HG03565 (cell line): ENCODE data around the gene AQP12B.
"Not testable (repeated sequence)": the region's sequence is repeated elsewhere in the genome, so short reads cannot be mapped to it uniquely, and the experiment has no call there.

Experiments used
- ATAC-seq: cut with Tn5 transposase; IDR thresholded peaks from one replicate; pipeline ENCODE4 v1.9.1; 2021; ENCODE audit warnings: mild to moderate bottlenecking, moderate library complexity; ENCODE audit not compliant: unreplicated experiment

The AQP12B gene

DNA sequence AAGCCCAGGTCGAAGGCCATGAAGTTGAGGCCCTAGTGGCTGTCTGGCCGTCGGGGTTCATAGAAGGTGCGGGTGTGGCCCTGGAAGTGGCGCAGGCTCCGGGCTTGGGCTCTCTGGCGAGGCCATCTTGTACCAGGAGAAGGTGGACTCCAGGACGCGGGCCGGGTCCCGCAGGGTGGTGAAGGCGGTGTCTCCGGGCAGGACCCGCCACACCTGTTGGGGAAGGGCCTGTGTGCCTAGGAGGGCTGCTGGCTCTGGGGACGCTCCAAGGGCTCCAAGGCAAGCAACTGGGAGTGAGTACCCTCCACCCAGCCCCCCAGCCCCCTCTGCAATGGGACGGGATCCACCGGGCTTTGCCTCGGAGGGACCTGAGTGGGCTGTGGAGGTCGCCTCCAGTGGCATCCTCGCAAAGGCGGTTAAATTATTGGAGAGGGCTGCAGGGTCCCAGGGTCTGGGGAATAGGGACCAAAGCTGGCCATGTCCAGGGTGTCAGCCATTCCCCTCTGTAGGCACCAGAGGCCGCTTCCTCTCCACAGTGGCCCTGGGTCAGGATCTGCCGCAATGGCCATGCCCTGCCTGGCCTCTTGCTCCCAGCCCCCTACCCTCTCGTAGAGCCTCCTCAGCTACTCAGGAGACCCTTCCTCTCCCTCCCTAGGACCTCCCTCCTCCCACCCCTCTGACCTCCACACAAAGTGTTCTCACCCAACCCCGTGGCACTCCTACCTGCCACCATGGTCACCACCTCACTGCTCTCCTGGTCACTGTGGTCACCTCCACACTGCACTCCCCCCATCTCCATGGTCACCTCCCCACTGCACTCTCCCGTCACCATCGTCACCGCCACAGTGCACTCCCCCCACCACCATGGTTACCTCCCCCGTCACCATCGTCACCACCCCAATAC lies 19.3 kb upstream of the AQP12B start:
- ATAC-seq, result no peak

GRCh38 chr2:240701091-240701735 lies 18.5 kb upstream of the AQP12B start:
- no peak for ATAC-seq

- not testable (repeated sequence) for ATAC-seq
These were observed 17.9 kb upstream of the AQP12B start for GRCh38 chr2:240700616-240701015.

DNA sequence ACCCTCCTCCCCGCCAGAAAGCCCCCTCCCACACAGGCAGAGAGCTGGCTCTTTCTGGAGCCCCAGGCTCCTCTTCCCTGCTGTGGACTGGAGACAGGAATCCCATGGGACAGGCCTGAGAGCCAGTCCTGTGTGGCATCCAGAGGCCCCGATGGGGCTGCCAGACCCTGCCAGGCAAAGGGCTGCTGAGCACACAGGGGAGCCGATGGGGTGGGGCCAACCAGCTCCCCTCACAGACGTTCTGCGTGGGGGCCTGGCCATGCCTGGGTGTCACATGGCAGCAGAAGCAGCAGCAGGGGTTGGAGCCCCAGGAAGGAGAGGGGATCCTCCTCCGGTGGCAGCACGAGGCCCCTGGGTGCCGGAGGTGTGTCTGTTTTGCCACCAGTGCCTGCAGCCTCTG lies 17.1 kb upstream of the AQP12B start:
- not testable (repeated sequence) for ATAC-seq

DNA sequence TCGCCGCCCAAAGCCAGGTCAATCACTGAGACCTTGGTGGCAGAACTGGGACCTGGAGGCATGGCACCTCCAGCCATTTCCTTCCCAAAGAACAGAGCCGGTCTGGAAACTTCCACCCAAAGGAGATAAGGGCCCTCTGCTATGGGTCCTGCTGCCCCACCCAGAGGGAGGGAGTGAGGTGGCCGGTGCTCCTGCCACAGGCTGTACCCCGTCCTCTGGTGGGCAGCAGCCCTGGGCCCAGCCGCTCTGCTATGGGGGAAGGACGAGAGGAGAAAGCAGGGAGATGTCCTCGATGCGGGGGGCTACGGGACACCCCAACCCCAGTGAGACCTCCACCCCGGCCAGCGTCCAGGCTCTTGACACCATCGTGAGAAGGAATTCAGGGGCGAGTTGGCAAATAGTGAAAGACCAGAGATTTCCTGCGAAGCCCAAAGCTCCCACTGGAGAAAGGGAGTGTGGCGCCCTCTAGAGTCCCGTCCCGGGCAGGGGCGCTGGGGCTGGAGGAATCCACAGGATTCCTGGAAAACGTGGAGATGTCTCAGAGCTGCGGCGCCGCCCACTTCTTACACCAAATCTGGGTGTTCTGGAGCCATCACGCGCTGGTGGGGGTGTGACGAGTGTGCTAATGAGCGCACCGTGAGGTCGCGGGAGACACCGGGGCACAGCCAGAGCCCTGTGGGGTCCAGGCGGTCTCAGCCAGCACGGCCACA lies 16.3 kb upstream of the AQP12B start:
- not testable (repeated sequence) for ATAC-seq

DNA sequence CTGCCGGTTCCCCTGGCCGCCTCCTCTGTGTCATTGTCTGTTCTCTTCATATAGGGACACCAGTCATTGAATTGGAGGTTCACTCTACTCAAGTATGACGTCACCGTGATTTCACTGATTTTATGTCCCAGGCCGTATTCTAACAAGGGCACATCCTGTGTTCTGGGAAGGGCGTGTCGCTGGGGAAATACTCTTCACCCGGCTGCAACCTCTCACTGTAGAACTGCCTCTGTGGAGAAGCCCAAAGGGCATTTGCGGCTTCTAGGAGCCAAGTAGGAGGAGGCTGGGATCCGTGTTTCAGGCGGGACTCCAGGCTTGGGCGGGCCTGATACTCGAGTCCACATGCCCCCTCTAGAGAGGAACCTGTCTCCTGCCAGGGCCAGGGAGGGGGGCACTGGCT lies 13.8 kb upstream of the AQP12B start:
- not testable (repeated sequence) for ATAC-seq

DNA sequence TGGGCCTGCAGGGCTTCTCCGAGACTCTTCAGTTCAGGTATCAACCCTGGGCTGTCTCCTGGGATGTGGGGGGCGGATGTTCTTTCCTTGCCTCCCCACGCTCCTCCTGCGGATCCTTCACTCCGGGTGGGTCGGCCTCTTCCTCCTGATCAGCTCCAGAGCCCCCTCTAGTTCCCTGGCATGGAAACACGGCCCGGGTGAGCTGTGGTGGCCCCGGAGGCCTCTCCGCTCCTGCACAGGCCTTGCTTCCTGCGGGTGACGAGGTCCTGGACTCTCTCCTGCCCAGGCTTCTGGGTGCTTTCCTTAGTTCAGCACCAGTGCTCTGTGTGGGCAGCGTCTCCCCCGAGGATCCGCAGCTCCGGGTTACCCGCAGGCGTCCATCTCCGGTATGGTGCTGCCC lies 12.9 kb upstream of the AQP12B start:
- ATAC-seq, result not testable (repeated sequence)

- not testable (repeated sequence) for ATAC-seq
These were observed 11.6 kb upstream of the AQP12B start for GRCh38 chr2:240694304-240694703.

- not testable (repeated sequence) for ATAC-seq
These were observed 10.2 kb upstream of the AQP12B start for GRCh38 chr2:240692583-240693561.

DNA sequence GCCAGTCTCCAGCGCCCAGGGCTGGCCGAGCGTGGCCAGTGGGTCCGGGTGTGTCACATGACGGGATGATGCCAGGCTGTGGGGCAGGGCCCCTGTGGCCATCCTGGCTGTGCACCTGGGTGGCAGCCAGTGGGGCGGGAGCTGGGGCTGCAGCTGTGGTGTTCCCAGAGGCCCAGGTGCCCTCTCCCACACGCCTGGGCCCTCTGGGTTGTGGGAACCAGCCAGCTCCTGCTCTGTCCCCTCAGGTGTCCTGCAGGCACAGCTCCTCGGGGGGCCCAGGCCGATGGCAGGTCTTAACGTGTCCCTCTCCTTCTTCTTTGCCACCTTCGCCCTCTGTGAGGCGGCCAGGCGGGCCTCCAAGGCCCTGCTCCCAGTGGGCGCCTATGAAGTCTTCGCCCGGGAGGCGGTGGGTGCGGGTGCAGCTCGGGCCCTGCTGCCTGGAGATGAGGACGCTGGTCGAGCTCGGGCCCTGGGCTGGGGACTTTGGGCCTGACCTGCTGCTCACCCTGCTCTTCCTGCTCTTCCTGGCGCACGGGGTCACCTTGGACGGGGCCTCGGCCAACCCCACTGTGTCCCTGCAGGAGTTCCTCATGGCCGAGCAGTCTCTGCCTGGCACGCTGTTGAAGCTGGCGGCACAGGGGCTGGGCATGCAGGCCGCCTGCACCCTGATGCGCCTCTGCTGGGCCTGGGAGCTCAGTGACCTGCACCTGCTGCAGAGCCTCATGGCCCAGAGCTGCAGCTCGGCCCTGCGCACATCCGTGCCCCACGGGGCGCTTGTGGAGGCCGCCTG lies 9.1 kb upstream of the AQP12B start, which contains the start of gene AQP12A:
Gene AQP12A, plus strand, starts transcription at position 236 of the 790 bp plus-strand sequence. Its CDS starts 48 bp downstream, at position 284.
- ATAC-seq, result not testable (repeated sequence)

GRCh38 chr2:240691075-240691427 lies 8.4 kb upstream of the AQP12B start:
- ATAC-seq, result not testable (repeated sequence)

DNA sequence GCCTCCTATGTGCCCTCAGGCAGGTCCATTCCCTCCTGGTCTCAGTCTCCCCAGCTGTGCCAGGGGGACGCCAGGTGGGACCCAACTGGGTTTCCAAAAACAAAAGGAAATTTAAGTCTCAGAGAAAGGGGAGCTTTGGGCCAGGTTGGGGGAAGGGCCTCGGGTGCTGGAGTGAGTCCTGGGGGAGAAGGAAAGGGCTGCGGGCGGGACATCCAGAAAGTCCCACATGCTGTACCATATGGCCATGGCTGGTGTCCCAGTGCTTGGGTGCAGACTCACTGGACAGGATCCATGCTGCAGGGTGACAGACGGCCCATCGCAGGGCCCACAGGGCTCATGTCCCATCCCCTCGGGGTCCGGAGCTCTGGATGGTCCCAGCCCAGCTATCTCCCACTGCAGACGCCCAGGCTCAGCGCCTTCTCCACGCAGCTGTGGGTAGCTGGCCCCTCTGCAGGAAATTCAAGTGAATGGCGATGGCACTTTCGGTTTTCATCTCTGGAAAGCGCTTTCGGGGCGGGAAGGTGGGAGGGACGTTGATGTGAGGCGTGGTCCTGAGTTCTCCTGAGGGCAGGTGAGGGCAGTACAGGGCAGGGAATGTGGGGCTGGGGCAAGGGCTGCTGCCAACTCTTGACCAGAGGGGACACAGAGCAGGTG lies 7.9 kb upstream of the AQP12B start:
- not testable (repeated sequence) for ATAC-seq

DNA sequence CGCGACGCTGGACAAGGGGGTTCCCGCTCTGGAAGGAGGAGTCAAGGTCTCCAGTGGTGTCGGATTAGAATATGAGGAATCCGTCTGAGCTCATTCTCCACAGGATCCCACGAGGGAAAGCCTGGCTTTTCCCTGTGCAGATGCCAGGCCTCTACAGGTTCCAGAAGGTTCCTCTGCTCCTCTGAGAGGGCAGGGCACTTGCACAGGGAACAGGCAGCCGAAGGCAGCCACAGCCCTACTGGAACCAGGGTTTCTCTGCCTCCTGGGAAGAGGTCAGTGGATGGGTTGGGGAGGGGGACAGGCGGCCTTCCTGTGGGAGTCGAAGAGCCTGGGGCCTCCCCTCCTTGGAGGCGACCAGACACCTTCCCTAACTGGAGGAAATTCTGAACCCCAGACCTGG lies 7.3 kb upstream of the AQP12B start:
- ATAC-seq, result no peak

DNA sequence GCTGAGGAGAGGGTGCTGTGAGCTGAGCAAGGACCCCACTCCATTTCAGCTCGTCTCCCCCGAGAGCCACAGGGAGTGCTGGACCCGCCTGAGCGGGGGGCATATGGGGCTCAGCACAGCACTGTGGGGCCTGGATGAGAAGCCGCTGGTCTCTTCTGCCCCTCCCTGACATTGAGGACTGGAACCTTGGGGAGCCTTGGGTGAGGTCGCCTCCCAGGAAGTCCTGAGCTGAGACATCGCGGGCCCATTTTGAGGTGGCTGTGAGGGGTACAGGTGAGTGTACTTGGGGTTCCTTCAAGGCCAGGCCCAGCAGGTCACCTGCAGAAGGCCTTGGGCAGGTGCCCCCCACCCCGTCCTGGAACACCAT lies 5.9 kb upstream of the AQP12B start:
- no peak for ATAC-seq

- no peak for ATAC-seq
These were observed 5.3 kb upstream of the AQP12B start for GRCh38 chr2:240687741-240688552.

DNA sequence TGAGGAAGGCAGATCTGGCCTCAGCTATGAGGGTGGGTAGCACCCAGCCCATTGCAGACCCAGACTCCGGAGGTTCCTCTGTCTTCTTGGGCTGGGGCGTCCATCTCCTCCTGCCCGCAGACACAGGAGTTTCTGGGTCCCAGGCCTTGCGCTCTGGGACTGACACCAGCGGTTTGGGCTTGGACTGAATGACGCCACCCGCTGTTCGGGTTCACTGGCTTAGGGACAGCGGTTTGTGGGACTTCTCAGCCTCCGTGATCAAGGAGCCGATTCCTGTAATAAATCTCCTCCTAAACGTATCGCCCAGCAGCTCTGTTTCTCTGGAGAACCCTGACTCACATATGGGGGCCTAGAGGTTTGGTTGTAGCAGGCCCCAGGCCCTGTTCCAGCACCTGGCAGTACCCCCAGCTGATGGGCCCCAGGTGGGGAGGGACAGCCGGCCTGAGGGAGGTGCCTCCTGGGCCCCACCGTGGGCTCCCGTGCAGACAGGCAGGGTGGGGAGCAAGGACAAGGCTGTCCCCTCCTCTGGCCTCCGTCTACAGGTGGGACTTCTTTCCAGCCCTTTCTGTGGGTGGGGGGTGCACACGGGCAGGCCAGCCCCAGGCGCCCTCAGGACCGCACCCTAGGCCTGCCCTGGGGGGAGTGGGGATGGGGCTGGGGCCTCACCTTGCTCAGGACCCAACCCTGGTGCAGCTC lies 4.5 kb upstream of the AQP12B start:
- ATAC-seq, result no peak

DNA sequence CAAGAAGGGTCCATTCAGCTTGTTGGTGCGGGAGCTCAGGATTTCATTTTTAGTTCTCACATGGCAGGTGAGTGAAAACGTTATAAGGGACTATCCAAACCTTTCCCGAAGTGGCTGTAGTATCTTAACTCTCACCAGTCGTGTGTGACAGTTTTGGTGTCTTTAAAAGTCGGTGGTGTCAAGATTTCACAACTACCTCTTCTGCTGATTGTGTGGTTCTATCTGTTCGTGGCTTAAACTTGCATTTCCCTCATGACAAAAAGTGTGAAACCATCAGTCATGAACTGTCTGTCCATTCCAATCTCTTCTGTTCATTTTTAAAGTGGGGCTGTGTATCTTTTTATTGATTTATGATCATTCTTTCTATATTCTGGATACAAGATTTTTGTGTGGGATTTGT lies 3.8 kb upstream of the AQP12B start:
- no peak for ATAC-seq
